Thyroid gland (tissue), 4 donors: ENCODE measurements around the gene CBLB.

Experiments used
- POLR2A ChIP-seq, 2 donors: fragments of 450-650 bp; IDR thresholded peaks; one replicate each; pipeline ENCODE4 v1.6.1; 2017; ENCODE audit warnings: antibody characterized with exemption in 2 of 2, mild to moderate bottlenecking in 2 of 2, moderate library complexity in 1 of 2
- TF ChIP-seq, protein P1 (sequence below), 6 experiments: fragments of 200-600 bp in 3 of 6; fragments of 450-650 bp in 3 of 6; sonication (generic) in 3 of 6; IDR thresholded peaks; one replicate each; pipeline ENCODE4 v1.5.1; 2016 to 2019; ENCODE audit warnings: antibody characterized with exemption in 6 of 6, mild to moderate bottlenecking in 2 of 6, inconsistent platforms in 1 of 6, moderate library complexity in 1 of 6

DNA sequence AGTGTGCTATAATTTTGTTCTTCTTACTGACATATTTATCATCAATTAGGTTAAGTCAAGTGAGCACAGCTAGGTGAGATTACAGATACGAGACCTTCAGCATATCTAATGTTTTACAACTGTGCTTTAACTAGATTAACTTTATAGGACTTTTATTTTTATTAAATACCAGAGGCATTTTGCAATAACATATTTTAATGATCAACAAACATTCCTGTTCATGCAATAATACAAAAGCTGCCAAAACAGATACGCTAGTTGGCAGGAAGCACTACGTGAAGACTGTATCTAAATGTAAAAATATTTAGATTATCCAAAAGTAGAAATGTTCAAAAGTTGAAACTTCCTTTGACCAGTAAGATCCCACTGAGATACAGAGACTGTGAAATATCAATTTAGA lies 139.1 kb downstream of the CBLB start:
- no peak for TF ChIP-seq POLR2A (IDR thresholded peaks at IDR 0.05)
- TF ChIP-seq, protein P1, sequence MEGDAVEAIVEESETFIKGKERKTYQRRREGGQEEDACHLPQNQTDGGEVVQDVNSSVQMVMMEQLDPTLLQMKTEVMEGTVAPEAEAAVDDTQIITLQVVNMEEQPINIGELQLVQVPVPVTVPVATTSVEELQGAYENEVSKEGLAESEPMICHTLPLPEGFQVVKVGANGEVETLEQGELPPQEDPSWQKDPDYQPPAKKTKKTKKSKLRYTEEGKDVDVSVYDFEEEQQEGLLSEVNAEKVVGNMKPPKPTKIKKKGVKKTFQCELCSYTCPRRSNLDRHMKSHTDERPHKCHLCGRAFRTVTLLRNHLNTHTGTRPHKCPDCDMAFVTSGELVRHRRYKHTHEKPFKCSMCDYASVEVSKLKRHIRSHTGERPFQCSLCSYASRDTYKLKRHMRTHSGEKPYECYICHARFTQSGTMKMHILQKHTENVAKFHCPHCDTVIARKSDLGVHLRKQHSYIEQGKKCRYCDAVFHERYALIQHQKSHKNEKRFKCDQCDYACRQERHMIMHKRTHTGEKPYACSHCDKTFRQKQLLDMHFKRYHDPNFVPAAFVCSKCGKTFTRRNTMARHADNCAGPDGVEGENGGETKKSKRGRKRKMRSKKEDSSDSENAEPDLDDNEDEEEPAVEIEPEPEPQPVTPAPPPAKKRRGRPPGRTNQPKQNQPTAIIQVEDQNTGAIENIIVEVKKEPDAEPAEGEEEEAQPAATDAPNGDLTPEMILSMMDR (IDR thresholded peaks at IDR 0.05) = no peak
